HCT116 (cell line): ENCODE measurements around the gene RNF208. TPM values are rescaled to one million over a fixed set of nuclear protein-coding genes. Genes with fewer than 3 reads are reported as not detected.
"Not testable (repeated sequence)": the region's sequence is repeated elsewhere in the genome, so short reads cannot be mapped to it uniquely, and the experiment has no call there.

Experiments
- ATAC-seq: fragments of 200-7000 bp; cut with Tn5 transposase; 2 replicates; pipeline ENCODE4 v1.9.1; 2020; ENCODE audit warnings: mild to moderate bottlenecking, moderate library complexity
- BruUV-seq: library from RNA; stranded (reverse); fragments of 400-500 nt; replicated peaks from 2 replicates; lab custom pipeline; 2021; lab: Mats Ljungman, UMichigan
- CTCF ChIA-PET: fragments of 300-600 bp; sonication (Branson Sonifier 250); formaldehyde crosslinking; loops from one replicate; lab custom pipeline; 2021; ENCODE audit warnings: antibody characterized with exemption; lab: Charles Lee
- POLR2A ChIA-PET: fragments of 300-600, 350-600 bp; sonication (Branson Sonifier 250); formaldehyde crosslinking; loops from one replicate; lab custom pipeline; 2021; ENCODE audit warnings: antibody characterized with exemption; lab: Charles Lee
- RAD21 ChIA-PET, 2 experiments: fragments of 300-600 bp; sonication (Branson Sonifier 250); formaldehyde crosslinking; loops; one replicate each; lab custom pipeline; 2023; ENCODE audit warnings: low total read pairs in 2 of 2; ENCODE audit not compliant: uncharacterized antibody in 2 of 2, unreplicated experiment in 2 of 2, low non-redundant PET in 1 of 2; lab: Charles Lee
- DNase-seq: peaks from one replicate; pipeline ENCODE4 v3.0.0-alpha.2; 2010; ENCODE audit warnings: low read depth, low spot score
- H2AFZ ChIP-seq: fragments of 200-600 bp; shearing (Covaris generic), sonication (generic); 2 replicates; pipeline ENCODE4 v1.6.1; 2017; ENCODE audit warnings: low read depth, mixed run types, mixed read lengths, antibody characterized with exemption, low read length; ENCODE audit not compliant: poor library complexity, severe bottlenecking
- H3K27ac ChIP-seq: 2 replicates; pipeline ENCODE4 v1.5.1; 2012; ENCODE audit warnings: low read depth, low read length
- H3K27me3 ChIP-seq: fragments of 200-600 bp; sonication (generic); 2 replicates; pipeline ENCODE4 v1.6.1; 2016; ENCODE audit warnings: mixed run types, low read length, mixed read lengths; ENCODE audit not compliant: insufficient read depth
- H3K36me3 ChIP-seq, 2 experiments: fragments of 200-500 bp in 1 of 2; fragments of 200-600 bp in 1 of 2; sonication (Bioruptor generic) in 1 of 2; sonication (generic) in 1 of 2; 2 replicates each; pipeline versions ENCODE4 v1.5.1 to v1.6.1; 2014 to 2016; ENCODE audit warnings: low read length in 2 of 2, inconsistent platforms in 1 of 2, mixed read lengths in 1 of 2, mixed run types in 1 of 2; ENCODE audit not compliant: insufficient read depth in 2 of 2, control insufficient read depth in 1 of 2
- H3K4me1 ChIP-seq, 2 experiments: fragments of 200-600 bp in 1 of 2; sonication (generic) in 1 of 2; 2 replicates each; pipeline versions ENCODE4 v1.5.1 to v1.6.1; 2012 to 2017; ENCODE audit warnings: low read length in 2 of 2, inconsistent platforms in 1 of 2, mild to moderate bottlenecking in 1 of 2, mixed read lengths in 1 of 2, mixed run types in 1 of 2, moderate library complexity in 1 of 2; ENCODE audit not compliant: insufficient read depth in 2 of 2, control insufficient read depth in 1 of 2
- H3K4me2 ChIP-seq: fragments of 200-600 bp; sonication (generic); 2 replicates; pipeline ENCODE4 v1.6.1; 2017; ENCODE audit warnings: mixed run types, low read length, mixed read lengths
- H3K4me3 ChIP-seq, 2 experiments: fragments of 200-600 bp in 1 of 2; sonication (generic) in 1 of 2; replicated peaks in 1 of 2; 2 replicates each; pipeline ENCODE4 v1.5.1; 2011 to 2016; ENCODE audit warnings: low read length in 2 of 2, control low read depth in 1 of 2, low read depth in 1 of 2, mild to moderate bottlenecking in 1 of 2, mixed read lengths in 1 of 2, mixed run types in 1 of 2
- H3K79me2 ChIP-seq: fragments of 200-600 bp; sonication (generic); 2 replicates; pipeline ENCODE4 v1.6.1; 2017; ENCODE audit warnings: mild to moderate bottlenecking, mixed run types, low read length, moderate library complexity, mixed read lengths; ENCODE audit not compliant: insufficient read depth
- H3K9ac ChIP-seq: fragments of 200-600 bp; sonication (generic); 2 replicates; pipeline ENCODE4 v1.6.1; 2016; ENCODE audit warnings: low read length, mixed read lengths
- H3K9me2 ChIP-seq: fragments of 200-600 bp; sonication (generic), shearing (Covaris generic); 2 replicates; pipeline ENCODE4 v1.6.1; 2017; ENCODE audit warnings: mixed run types, mild to moderate bottlenecking, moderate library complexity; ENCODE audit not compliant: insufficient read depth
- H3K9me3 ChIP-seq, 2 experiments: fragments of 200-500 bp in 1 of 2; fragments of 200-600 bp in 1 of 2; sonication (Bioruptor generic) in 1 of 2; sonication (generic) in 1 of 2; 2 replicates each; pipeline ENCODE4 v1.6.1; 2014 to 2017; ENCODE audit warnings: low read length in 2 of 2, mixed read lengths in 2 of 2, inconsistent platforms in 1 of 2, low read depth in 1 of 2, mild to moderate bottlenecking in 1 of 2, mixed run types in 1 of 2, moderate library complexity in 1 of 2; ENCODE audit not compliant: control insufficient read depth in 1 of 2, insufficient read depth in 1 of 2
- H4K20me1 ChIP-seq: fragments of 200-600 bp; sonication (generic), shearing (Covaris generic); 2 replicates; pipeline ENCODE4 v1.6.1; 2017; ENCODE audit warnings: mixed run types, mild to moderate bottlenecking, moderate library complexity; ENCODE audit not compliant: insufficient read depth
- EGR1 ChIP-seq: IDR thresholded peaks from 2 replicates; pipeline ENCODE4 v1.6.1; 2012; ENCODE audit warnings: low read depth
- EZH2phosphoT487 ChIP-seq: fragments of 200-600 bp; IDR thresholded peaks from 2 replicates; pipeline ENCODE4 v1.6.1; 2018; ENCODE audit warnings: antibody characterized with exemption, borderline replicate concordance
- REST ChIP-seq: IDR thresholded peaks from 2 replicates; pipeline ENCODE4 v1.6.1; 2012; ENCODE audit warnings: low read depth
- ZBTB33 ChIP-seq: IDR thresholded peaks from 2 replicates; pipeline ENCODE4 v1.6.1; 2011; ENCODE audit warnings: mild to moderate bottlenecking, low read length, moderate library complexity; ENCODE audit not compliant: insufficient replicate concordance; ENCODE audit errors: extremely low read depth
- ZFX ChIP-seq: fragments of 450-650 bp; IDR thresholded peaks from 2 replicates; pipeline ENCODE4 v1.6.1; 2017
- intact Hi-C: fragments of 100-400 bp; cut with micrococcal nuclease; formaldehyde crosslinking; loops from 2 replicates; pipeline ENCODE4 v1.10.0; 2022
- total RNA-seq: library from RNA; stranded (reverse); gene quantifications from one replicate; pipeline ENCODE4 v1.2.1, GENCODE V29; 2021; ENCODE audit not compliant: unreplicated experiment

The RNF208 gene
- total RNA-seq, 1 experiment from 2014 or later, result 26.1 TPM

- TF ChIP-seq EZH2phosphoT487 (no peak), EGR1 (no peak), REST (no peak), ZFX (no peak), ZBTB33 (no peak)
Observed at GRCh38 chr9:137243626-137244485, 21.8 kb upstream of the RNF208 start (continued).

DNA sequence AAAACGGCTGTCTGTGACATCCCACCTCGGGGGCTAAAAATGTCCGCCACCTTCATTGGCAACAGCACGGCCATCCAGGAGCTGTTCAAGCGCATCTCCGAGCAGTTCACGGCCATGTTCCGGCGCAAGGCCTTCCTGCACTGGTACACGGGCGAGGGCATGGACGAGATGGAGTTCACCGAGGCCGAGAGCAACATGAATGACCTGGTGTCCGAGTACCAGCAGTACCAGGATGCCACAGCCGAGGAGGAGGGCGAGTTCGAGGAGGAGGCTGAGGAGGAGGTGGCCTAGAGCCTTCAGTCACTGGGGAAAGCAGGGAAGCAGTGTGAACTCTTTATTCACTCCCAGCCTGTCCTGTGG is 21.2 kb upstream of the RNF208 start:
- 0 out of 2 replicates have a peak overlapping the region, but pooled peaks have one; percentile 10 for H3K4me2 ChIP-seq
- BruUV-seq, H3K9me3 ChIP-seq, intact Hi-C loops, H3K9me2 ChIP-seq, RAD21 ChIA-PET, CTCF ChIA-PET, H3K4me3 ChIP-seq, DNase-seq, ATAC-seq, H2AFZ ChIP-seq, H3K9ac ChIP-seq, H3K27me3 ChIP-seq: not testable (repeated sequence)
- peaks cover 21% of the 10 kb centered on the region; the same call in 1 of the 2 replicates for H4K20me1 ChIP-seq
- POLR2A ChIA-PET, result interaction anchor here (1.1 to 1.7 kb wide), 4 partner anchors 11 to 54 kb away, joined by 3 to 13 read pairs (median 3); partner anchors contain the start of genes NELFB and RNF224
- peaks cover 15 to 39% of the 10 kb centered on the region in 2 experiments for H3K4me1 ChIP-seq
- H3K27ac ChIP-seq, result peak overlapping the region; percentile 11; the same call in 1 of the 2 replicates
- H3K79me2 ChIP-seq, result peaks cover 40% of the 10 kb centered on the region
- H3K36me3 ChIP-seq, result peaks cover 11 to 21% of the 10 kb centered on the region in 2 experiments
